ENCODE measurements around the gene TENM3.

DNA sequence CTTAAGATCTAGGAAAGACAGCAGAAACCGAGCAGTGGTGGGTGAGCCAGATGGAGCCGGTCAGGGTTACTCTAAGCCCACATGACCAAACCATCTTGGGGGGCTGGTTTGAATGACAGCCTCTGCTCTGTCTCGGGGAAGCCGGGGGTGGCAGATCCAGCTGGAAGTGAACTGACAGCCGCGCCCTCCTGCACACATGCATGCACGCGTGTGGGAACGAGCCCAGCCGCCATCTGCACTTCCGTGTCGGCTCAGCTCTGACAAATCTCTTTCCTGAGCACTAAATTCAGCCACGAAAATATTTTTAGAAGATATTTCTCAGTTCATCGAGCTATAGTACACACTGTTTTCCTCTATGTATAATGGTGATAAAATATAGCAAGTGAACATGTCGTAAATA lies 558.4 kb downstream of the TENM3 start:
- TF ChIP-seq, protein P1, sequence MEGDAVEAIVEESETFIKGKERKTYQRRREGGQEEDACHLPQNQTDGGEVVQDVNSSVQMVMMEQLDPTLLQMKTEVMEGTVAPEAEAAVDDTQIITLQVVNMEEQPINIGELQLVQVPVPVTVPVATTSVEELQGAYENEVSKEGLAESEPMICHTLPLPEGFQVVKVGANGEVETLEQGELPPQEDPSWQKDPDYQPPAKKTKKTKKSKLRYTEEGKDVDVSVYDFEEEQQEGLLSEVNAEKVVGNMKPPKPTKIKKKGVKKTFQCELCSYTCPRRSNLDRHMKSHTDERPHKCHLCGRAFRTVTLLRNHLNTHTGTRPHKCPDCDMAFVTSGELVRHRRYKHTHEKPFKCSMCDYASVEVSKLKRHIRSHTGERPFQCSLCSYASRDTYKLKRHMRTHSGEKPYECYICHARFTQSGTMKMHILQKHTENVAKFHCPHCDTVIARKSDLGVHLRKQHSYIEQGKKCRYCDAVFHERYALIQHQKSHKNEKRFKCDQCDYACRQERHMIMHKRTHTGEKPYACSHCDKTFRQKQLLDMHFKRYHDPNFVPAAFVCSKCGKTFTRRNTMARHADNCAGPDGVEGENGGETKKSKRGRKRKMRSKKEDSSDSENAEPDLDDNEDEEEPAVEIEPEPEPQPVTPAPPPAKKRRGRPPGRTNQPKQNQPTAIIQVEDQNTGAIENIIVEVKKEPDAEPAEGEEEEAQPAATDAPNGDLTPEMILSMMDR (IDR thresholded peaks at IDR 0.05), result no peak
- no peak for TF ChIP-seq POLR2A (IDR thresholded peaks at IDR 0.05)

Measured in uterus (tissue), 2 donors.